C4-2B (cell line): ENCODE results near the gene TAF8.

Source experiments
- ZFX ChIP-seq: fragments of 450-650 bp; IDR thresholded peaks from 2 replicates; pipeline ENCODE4 v1.6.1; 2017
- TF ChIP-seq, protein P1 (sequence below): fragments of 450-650 bp; conservative IDR thresholded peaks from 2 replicates; pipeline ENCODE4 v1.5.1; 2017; ENCODE audit warnings: mild to moderate bottlenecking

DNA sequence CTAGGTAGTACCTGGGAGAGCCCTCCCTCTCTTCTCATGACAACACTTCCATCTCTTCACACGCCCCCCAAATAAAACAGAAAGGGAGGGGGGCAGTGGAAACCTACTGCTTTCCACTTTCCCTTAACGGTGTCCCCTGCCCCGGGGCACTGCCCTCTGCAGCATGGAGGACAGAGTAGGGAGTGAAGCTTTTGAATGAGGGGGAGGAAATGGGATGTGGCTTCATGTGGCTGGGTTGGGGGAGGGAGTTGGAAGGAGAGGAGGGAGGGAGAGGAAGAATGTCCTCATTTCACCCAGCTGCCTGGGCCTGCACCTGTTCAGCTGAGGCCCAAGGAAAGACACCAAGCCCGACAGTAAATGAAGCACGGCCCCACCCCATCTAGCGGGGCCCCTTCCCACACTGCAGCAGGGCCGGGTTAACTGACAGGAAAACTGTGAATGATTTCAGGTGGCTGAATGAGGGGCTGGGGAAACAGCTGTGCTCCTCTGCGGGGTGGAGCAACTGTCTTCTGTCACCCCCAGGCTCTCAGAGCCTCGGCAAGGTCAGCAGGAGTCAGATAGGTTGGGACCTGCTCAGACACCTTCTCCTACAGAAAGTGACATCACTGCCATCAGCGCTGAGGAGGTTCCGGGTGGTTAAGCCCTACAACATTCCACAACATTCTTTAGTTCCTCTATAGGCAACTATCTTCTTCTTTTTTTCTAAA is 40.0 kb upstream of the TAF8 start:
- TF ChIP-seq, protein P1, sequence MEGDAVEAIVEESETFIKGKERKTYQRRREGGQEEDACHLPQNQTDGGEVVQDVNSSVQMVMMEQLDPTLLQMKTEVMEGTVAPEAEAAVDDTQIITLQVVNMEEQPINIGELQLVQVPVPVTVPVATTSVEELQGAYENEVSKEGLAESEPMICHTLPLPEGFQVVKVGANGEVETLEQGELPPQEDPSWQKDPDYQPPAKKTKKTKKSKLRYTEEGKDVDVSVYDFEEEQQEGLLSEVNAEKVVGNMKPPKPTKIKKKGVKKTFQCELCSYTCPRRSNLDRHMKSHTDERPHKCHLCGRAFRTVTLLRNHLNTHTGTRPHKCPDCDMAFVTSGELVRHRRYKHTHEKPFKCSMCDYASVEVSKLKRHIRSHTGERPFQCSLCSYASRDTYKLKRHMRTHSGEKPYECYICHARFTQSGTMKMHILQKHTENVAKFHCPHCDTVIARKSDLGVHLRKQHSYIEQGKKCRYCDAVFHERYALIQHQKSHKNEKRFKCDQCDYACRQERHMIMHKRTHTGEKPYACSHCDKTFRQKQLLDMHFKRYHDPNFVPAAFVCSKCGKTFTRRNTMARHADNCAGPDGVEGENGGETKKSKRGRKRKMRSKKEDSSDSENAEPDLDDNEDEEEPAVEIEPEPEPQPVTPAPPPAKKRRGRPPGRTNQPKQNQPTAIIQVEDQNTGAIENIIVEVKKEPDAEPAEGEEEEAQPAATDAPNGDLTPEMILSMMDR, result no peak
- no peak for TF ChIP-seq ZFX
